NCI-H526 treated with DMSO at 0.1 percent for 48 hours (cell line): Measurements from ENCODE around the gene FRS2.
"Not testable (repeated sequence)": the region's sequence is repeated elsewhere in the genome, so short reads cannot be mapped to it uniquely, and the experiment has no call there.

Experiments
- DNase-seq: peaks from one replicate; lab custom pipeline; 2025; lab: John Stamatoyannopoulos, UW

FRS2 gene

GRCh38 chr12:69470189-69471075, at the start of gene FRS2:
Gene FRS2, plus strand, starts transcription at chr12:69470388. Its CDS starts 98,643 bp downstream, at chr12:69569031.
- peak; percentile 77 for DNase-seq

GRCh38 chr12:69421548-69421947, 48.6 kb upstream of the FRS2 start:
- DNase-seq, result no peak

DNA sequence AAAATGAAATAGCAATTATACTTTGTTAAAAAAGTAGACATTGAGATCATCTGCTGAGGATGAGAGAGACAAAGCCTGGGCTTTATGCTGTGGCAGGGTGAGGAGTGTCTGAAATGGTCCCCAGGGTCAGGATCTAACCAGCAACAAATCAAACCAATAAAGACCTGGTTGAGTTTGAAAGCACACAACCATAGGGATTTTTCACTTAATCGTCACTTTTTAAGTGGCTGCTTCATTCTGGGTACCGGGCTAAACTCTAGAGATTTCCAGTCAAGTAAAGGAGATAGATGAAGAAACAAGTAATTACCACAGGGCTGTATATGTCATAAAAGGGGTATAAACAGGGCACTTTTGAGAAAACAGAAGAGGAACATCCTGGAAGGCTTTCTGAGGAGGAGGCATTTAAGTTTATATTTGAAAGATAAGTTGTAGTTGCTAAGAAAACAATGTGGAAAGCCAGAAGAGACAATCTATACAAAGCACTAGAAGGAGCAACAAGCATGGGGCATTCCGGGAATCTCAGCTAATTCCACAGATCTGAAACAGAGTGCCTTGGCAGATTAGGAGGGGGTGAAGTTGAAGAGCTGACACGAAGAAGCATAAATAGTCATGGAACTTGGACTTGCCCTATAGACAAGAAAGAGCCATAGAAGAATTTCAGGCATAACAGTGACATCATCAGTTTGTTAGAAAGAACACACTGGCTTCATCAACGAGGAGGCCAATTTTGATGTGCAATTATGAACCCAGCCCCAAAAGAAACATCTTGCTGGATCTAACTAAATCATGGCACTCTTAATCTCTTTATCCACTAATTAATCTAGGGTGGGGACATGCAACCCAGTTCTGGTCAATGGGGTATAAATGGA, 46.9 kb upstream of the FRS2 start:
- no peak for DNase-seq

- no peak for DNase-seq
Observed at GRCh38 chr12:69425417-69425816, 44.8 kb upstream of the FRS2 start.

DNA sequence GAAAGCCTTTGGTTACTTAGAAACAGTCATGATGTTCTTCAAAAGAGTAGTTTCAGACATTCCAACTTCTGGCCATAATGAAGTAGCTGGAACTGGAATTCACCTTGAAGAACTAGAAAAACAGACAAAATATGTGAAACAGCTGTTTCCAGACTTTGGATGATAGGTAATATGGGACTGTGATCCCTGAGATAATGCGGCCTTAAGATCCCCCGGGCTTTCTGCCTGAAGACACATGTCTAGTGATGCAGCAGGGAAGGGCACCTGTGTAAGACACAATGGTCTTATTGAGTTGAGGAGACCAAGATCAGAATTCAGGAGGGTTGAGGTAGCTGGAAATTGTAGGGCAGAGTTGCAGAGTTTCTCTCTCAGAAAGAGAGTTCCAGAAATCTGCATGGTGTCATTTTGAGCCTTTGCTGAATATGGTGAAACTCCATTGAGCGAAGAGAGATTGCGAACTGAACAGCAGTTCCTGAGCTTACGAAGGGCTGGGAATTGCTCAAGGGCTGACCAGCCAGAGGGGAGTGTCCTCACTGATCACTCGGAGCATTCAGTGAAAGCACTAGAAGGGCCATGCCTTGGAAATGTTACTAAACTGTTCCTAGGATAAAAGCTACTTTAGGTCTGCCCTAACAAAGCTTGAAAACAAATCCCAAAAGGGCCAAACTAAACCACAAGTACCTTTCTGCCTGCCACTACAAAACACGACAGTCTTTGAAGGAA, 41.7 kb upstream of the FRS2 start:
- no peak for DNase-seq

- no peak for DNase-seq
Observed at GRCh38 chr12:69430942-69431590, 39.1 kb upstream of the FRS2 start.

GRCh38 chr12:69431591-69432222, 38.5 kb upstream of the FRS2 start:
- no peak for DNase-seq

GRCh38 chr12:69433653-69434052, 36.5 kb upstream of the FRS2 start:
- DNase-seq, result no peak

DNA sequence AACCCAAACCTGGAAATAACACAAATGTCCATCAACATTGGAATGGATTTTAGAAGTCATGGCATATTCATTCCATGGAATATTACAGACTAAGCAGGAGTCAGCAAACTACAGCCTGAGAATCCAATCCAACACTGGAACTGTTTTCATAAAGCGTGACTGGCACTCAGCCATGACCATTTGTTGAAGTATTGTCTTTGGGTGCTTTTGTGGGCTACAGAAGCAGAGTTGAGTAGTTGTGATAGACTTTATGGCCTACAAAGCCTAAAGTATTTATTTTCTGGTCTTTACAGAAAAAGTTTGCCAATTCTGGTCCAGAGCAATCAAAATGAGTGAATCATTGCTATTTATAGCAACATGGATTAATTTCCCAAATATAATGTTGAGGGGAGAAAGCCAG, 34.5 kb upstream of the FRS2 start:
- no peak for DNase-seq

GRCh38 chr12:69437073-69437472, 33.1 kb upstream of the FRS2 start:
- no peak for DNase-seq

DNA sequence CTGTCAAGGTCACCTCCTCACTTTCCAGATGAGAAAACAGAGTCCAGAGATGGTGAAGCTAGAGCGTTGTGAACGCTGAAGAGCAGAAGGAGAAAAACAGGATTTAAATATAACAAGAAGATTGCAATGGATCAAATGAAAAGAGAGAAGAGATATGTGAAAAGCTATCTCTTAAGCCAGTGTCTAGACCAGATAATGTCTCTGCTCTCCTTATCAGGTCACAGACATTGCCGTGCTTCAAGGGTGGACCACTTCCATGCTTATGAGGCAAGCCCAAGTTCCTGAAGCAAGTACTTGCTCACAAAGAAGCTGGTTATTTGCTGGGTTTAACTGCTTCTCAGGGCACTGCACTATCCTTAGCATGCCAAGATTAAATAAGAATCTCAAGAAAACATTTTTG, 31.6 kb upstream of the FRS2 start:
- DNase-seq, result no peak

GRCh38 chr12:69440016-69440415, 30.2 kb upstream of the FRS2 start:
- DNase-seq, result no peak

- DNase-seq, result no peak
Observed at GRCh38 chr12:69440886-69441285, 29.3 kb upstream of the FRS2 start.

GRCh38 chr12:69442894-69443293, 27.3 kb upstream of the FRS2 start:
- DNase-seq, result no peak

GRCh38 chr12:69443916-69444315, 26.3 kb upstream of the FRS2 start:
- DNase-seq, result no peak

DNA sequence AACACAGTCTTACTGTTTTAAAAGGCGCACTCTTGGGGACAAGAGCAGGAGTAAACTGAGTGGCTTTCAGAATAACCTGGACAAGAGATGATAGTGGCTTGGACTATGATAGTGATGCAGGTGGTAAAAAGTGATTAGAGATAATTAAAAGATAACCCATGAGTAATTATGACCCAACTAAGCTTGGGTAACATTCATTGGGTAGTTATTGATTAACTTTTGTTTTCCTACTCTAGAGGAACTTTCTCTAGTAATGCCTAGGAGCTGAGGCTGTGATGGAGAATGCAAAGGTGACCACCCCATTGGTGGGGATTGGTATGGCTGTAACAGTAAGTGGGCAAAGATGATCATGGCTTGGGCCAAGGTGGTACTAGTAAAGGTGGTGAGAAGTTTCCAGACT, 22.3 kb upstream of the FRS2 start:
- no peak for DNase-seq

DNA sequence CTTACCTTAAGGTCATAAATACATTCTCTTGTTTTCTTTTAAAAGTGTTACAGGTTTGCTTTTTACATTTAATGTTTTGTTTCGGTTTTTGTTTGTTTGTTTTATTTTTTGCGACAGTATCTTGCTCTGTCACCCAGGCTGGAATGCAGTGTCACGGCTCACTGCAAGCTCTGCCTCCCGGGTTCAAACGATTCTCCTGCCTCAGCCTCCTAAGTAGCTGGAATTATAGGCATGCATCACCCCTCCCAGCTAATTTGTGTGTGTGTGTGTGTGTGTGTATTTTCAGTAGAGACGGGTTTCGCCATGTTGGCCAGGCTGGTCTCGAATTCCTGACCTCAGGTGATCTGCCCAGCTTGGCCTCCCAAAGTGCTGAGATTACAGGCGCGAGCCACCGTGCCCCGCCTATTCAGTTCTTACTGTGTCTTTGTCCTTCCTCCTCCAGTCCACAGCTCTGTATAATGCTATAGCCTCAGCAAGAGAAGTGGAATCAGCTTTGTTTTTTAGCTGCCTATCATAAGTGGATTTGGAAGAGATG, 17.5 kb upstream of the FRS2 start:
- DNase-seq, result not testable (repeated sequence)

DNA sequence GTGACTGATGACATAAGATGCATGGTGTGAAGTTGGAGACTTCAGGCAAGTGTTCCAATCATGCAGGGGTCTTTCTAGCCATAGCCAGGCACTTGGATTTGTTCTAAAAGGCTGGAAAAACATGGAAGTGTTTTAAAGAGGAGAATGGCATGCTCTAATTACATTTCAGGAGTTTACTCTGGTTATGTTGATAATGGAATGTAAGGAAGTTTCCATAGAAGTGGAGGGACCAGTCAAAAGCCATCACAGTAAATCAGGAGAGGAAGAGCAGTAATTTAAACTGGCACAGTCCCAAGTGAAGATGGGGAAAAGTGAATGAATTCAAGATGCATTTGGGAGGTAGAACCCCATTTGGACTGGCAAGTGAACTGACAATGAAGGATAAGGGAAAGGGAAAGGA, 13.9 kb upstream of the FRS2 start:
- DNase-seq, result no peak

DNA sequence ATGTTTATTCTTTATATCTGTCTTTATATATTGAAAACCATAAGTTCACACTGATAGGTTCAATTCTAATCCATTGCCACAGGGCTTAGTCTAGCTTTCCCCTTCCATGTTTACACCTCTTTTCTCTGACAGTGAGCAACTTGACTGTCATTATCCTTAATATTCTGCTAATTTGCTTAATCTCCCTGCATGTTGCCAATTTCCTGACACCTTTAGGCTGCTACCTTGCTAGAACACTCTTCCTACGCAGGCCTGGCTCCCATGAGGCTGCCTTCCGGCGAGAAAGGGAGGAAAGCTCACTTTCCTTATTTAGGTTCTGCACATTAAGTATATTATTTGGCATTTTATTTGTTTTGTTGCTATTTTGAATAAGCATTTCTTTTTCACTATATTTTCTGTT, 12.8 kb upstream of the FRS2 start:
- DNase-seq, result no peak

- no peak for DNase-seq
Observed at GRCh38 chr12:69459477-69459876, 10.7 kb upstream of the FRS2 start.

GRCh38 chr12:69464428-69464827, 5.8 kb upstream of the FRS2 start:
- no peak for DNase-seq
